ENCODE data around the gene RAPGEF4. TPM values are rescaled to one million over a fixed set of nuclear protein-coding genes. Genes with fewer than 3 reads are reported as not detected.
A peak's percentile ranks its signal among the peaks of the same experiment; 100 is the strongest.

The RAPGEF4 gene
- total RNA-seq, 8 experiments from 2014 or later, result 0.51 to 19.3 (median 7.4) TPM

GRCh38 chr2:173099804-173100203, 364.2 kb downstream of the RAPGEF4 start:
- ATAC-seq (replicated peaks in 6 of 8), result peak in 2 of 8 experiments; percentile 10 to 49
- no peak overlapping the region for H3K4me3 ChIP-seq
- WGBS, 10 experiments, result 82 to 100% (median 96%) methylated on average over 2 of the region's 2 CpGs; no CpG with 5 or more reads in 4 of the 10 experiments
- in situ Hi-C loops (cut with MboI; ENCODE audit: low pct_unique_long_range_greater_than_20kb in 2 of 9, low sequenced_read_pairs in 9 of 9, unreplicated experiment in 9 of 9), result no loop called here
- no peak overlapping the region for H3K27ac ChIP-seq
- no peaks in the 10 kb centered on the region for H3K4me1 ChIP-seq (replicated peaks in 1 of 2)

DNA sequence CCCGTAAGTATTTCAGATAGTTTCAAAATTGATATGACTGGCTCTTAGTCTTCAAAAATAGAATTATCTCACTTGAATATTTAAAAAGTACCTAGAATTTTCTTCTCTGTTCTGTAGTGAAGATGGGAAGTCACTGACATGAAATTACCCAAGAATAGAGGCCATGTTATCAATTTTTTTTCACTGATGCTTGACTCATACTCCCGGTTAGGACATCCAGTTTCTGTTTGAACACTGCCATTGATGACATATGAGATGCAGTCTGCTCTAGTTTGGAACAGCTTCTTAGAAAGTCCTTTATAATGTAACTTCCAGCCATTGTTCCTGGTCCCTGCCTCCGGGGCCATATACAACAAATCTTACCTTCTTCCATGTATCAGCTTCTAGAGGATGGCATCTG, 366.0 kb downstream of the RAPGEF4 start:
- Histone ChIP-seq H3K4me3 (no peak overlapping the region), H3K4me1 (replicated peaks in 1 of 2) (no peaks in the 10 kb centered on the region), H3K27ac (no peak overlapping the region)
- in situ Hi-C loops (cut with MboI; ENCODE audit: low pct_unique_long_range_greater_than_20kb in 2 of 9, low sequenced_read_pairs in 9 of 9, unreplicated experiment in 9 of 9), result no loop called here
- ATAC-seq (replicated peaks in 6 of 8), result peak in 3 of 8 experiments; percentile 44 to 75 (median 74)
- WGBS, 10 experiments, result 53 to 92% (median 79%) methylated on average over 1 to 3 of the region's 3 CpGs; no CpG with 5 or more reads in 1 of the 10 experiments

Other genes with a start within 250 kb of the RAPGEF4 start
- 10 to 100 TPM in 7 of 8 experiments, 1 to 10 TPM in 1; 3.1 to 56.0 (median 18.5) TPM for gene PDK1, start 179.8 kb upstream of the RAPGEF4 start, total RNA-seq

Data from motor neuron (in vitro differentiated cells).